A549 (cell line): ENCODE measurements around the gene RIPOR2. TPM values are rescaled to one million over a fixed set of nuclear protein-coding genes. Genes with fewer than 3 reads are reported as not detected.

Experiments
- ATAC-seq, 2 experiments: fragments of 200-7000 bp in 1 of 2; fragments of >200 bp in 1 of 2; cut with Nextera tagmentation in 1 of 2; cut with Tn5 transposase in 1 of 2; 3 replicates each; pipeline versions ENCODE4 v1.8.0 to v1.9.1; 2018 to 2020; ENCODE audit warnings: mild to moderate bottlenecking in 1 of 2, moderate library complexity in 1 of 2
- CTCF ChIA-PET: fragments of 300-600 bp; sonication (Branson Sonifier 250); formaldehyde crosslinking; extraction: SDS; loops from one replicate; lab custom pipeline; 2021; ENCODE audit warnings: antibody characterized with exemption, inconsistent platforms; lab: Yijun Ruan, JAX
- POLR2A ChIA-PET: fragments of 350-600 bp; formaldehyde crosslinking; extraction: SDS; loops from one replicate; lab custom pipeline; 2021; ENCODE audit warnings: antibody characterized with exemption, inconsistent platforms; lab: Yijun Ruan, JAX
- DNase-seq, 2 experiments: peaks; one replicate each; pipeline versions ENCODE4 v3.0.0 to v3.0.0-alpha.2; 2011 to 2016; ENCODE audit warnings: low read depth in 1 of 2, low spot score in 1 of 2
- FAIRE-seq: peaks from 2 replicates; lab custom pipeline; 2011; peaks lifted over from hg19 to GRCh38; lab: Jason Lieb, UNC
- H3K27ac ChIP-seq, 2 experiments: fragments of >200 bp; sonication (Bioruptor Twin); formaldehyde crosslinking; 3 replicates each; pipeline ENCODE4 v1.5.1; 2016 to 2017
- H3K4me1 ChIP-seq: fragments of >200 bp; sonication (Bioruptor Twin); formaldehyde crosslinking; 3 replicates; pipeline ENCODE4 v1.6.1; 2016
- H3K4me2 ChIP-seq: fragments of >200 bp; sonication (Bioruptor Twin); formaldehyde crosslinking; 3 replicates; pipeline ENCODE4 v1.6.1; 2016
- H3K4me3 ChIP-seq: fragments of >200 bp; sonication (Bioruptor Twin); formaldehyde crosslinking; 3 replicates; pipeline ENCODE4 v1.5.1; 2016
- H3K9me3 ChIP-seq: fragments of >200 bp; sonication (Bioruptor Twin); formaldehyde crosslinking; 3 replicates; pipeline ENCODE4 v1.6.1; 2016
- CBX8 ChIP-seq: fragments of 200-600 bp; sonication (generic); IDR thresholded peaks from 2 replicates; pipeline ENCODE4 v1.6.1; 2016
- CEBPB ChIP-seq, 2 experiments: fragments of >200 bp in 1 of 2; sonication (Bioruptor Twin) in 1 of 2; formaldehyde crosslinking in 1 of 2; IDR thresholded peaks; 2 replicates each; pipeline ENCODE4 v1.6.1; 2012 to 2016
- CHD2 ChIP-seq: fragments of 150-350 bp; IDR thresholded peaks from 2 replicates; pipeline ENCODE4 v1.6.1; 2014; ENCODE audit warnings: low read length; ENCODE audit not compliant: partially characterized antibody
- CHD4 ChIP-seq: fragments of 200-600 bp; sonication (generic); IDR thresholded peaks from 2 replicates; pipeline ENCODE4 v1.6.1; 2016; ENCODE audit warnings: antibody characterized with exemption, mild to moderate bottlenecking, borderline replicate concordance
- CTCF ChIP-seq: fragments of >200 bp; sonication (Bioruptor Twin); formaldehyde crosslinking; IDR thresholded peaks from 3 replicates; pipeline ENCODE4 v1.5.1; 2016
- ELK1 ChIP-seq: fragments of 150-350 bp; IDR thresholded peaks from 2 replicates; pipeline ENCODE4 v1.6.1; 2014; ENCODE audit warnings: low read depth, mild to moderate bottlenecking, low read length
- EP300 ChIP-seq, 2 experiments: fragments of >200 bp; sonication (Bioruptor Twin); formaldehyde crosslinking; IDR thresholded peaks; 2 replicates in 1 of 2; 3 replicates in 1 of 2; pipeline ENCODE4 v1.6.1; 2016 to 2017
- FOSL2 ChIP-seq, 2 experiments: fragments of 450-650 bp in 1 of 2; fragments of >200 bp in 1 of 2; sonication (Bioruptor Twin) in 1 of 2; formaldehyde crosslinking; IDR thresholded peaks; 2 replicates each; pipeline versions ENCODE4 v1.5.0 to v1.6.1; 2016 to 2020; ENCODE audit warnings: mild to moderate bottlenecking in 1 of 2, moderate library complexity in 1 of 2
- GATA3 ChIP-seq: IDR thresholded peaks from 2 replicates; pipeline ENCODE4 v1.6.1; 2012; ENCODE audit warnings: borderline replicate concordance
- HDAC2 ChIP-seq: fragments of 200-600 bp; sonication (generic); IDR thresholded peaks from 2 replicates; pipeline ENCODE4 v1.6.1; 2016
- HOXB13 ChIP-seq: fragments of 250-450 bp; sonication (Bioruptor Pico); IDR thresholded peaks from 2 replicates; pipeline ENCODE4 v1.5.0; 2020; ENCODE audit warnings: low read depth, mild to moderate bottlenecking, moderate library complexity
- HOXB5 ChIP-seq: fragments of 250-450 bp; sonication (Bioruptor Pico); IDR thresholded peaks from 2 replicates; pipeline ENCODE4 v1.5.0; 2020; ENCODE audit warnings: mild to moderate bottlenecking, moderate library complexity
- JUN ChIP-seq, 2 experiments: fragments of >200 bp; sonication (Bioruptor Twin); formaldehyde crosslinking; IDR thresholded peaks; 2 replicates in 1 of 2; 3 replicates in 1 of 2; pipeline ENCODE4 v1.6.1; 2016 to 2017
- MYC ChIP-seq: IDR thresholded peaks from 2 replicates; pipeline ENCODE4 v1.6.1; 2012; ENCODE audit warnings: mild to moderate bottlenecking, inconsistent platforms, low read length, improper control_type of control experiment, borderline replicate concordance
- NFE2L2 ChIP-seq: fragments of 150-350 bp; conservative IDR thresholded peaks from 2 replicates; pipeline ENCODE4 v1.6.1; 2014; ENCODE audit warnings: low read length
- NPAS2 ChIP-seq: fragments of 250-450 bp; sonication (Bioruptor Pico); IDR thresholded peaks from 2 replicates; pipeline ENCODE4 v1.8.0; 2022; ENCODE audit warnings: mild to moderate bottlenecking, moderate library complexity, borderline replicate concordance
- POLR2A ChIP-seq: IDR thresholded peaks from 2 replicates; pipeline ENCODE4 v1.6.1; 2012; ENCODE audit warnings: mild to moderate bottlenecking, low read length
- POLR2AphosphoS2 ChIP-seq: conservative IDR thresholded peaks from 2 replicates; pipeline ENCODE4 v1.6.1; 2012; ENCODE audit warnings: low read length, improper control_type of control experiment, inconsistent platforms
- RARB ChIP-seq: fragments of 250-450 bp; sonication (Bioruptor Pico); IDR thresholded peaks from 2 replicates; pipeline ENCODE4 v1.8.0; 2021; ENCODE audit warnings: mild to moderate bottlenecking, moderate library complexity
- RCOR1 ChIP-seq: fragments of 150-350 bp; IDR thresholded peaks from 2 replicates; pipeline ENCODE4 v1.6.1; 2014; ENCODE audit warnings: antibody characterized with exemption, low read length, low read depth
- RNF2 ChIP-seq: fragments of 200-600 bp; sonication (generic); IDR thresholded peaks from 2 replicates; pipeline ENCODE4 v1.6.1; 2016; ENCODE audit warnings: low read depth, mild to moderate bottlenecking, antibody characterized with exemption, moderate library complexity, borderline replicate concordance
- ZFP36 ChIP-seq: fragments of 450-650 bp; IDR thresholded peaks from 2 replicates; pipeline ENCODE4 v1.6.1; 2014; ENCODE audit warnings: borderline replicate concordance; ENCODE audit not compliant: partially characterized antibody
- WGBS: methylation state at CpG from one replicate; pipeline ENCODE4 v1.1.6; 2017; ENCODE audit errors: missing lambda C conversion rate; 5-methylcytosine and 5-hydroxymethylcytosine counted together
- polyA plus RNA-seq, 4 experiments: library from polyadenylated mRNA; depleted of rRNA in 3 of 4; stranded (reverse); fragments of >200 nt; fragmentation: RNase III in 1 of 4; extraction: RNeasy Plus Mini Kit Qiagen cat#74134 plus additional on column Dnase treatment in 1 of 4; gene quantifications; 2 replicates in 3 of 4; 3 replicates in 1 of 4; pipeline ENCODE4 v1.2.3, GENCODE V29; 2011 to 2017

RIPOR2 gene
- polyA plus RNA-seq, 2 of the 4 experiments (the other 2 are of a cell fraction): 0.01 TPM; not detected in 1

GRCh38 chr6:24919056-24919892 is 16.5 kb downstream of the RIPOR2 start:
- Histone ChIP-seq H3K27ac (no peak overlapping the region), H3K4me3 (no peak overlapping the region)
- FAIRE-seq (no peak), ATAC-seq (no peak)
- WGBS: 46% methylated on average over 12 of the region's 12 CpGs
- ChIA-PET POLR2A (no interaction called here), CTCF (interaction anchor here (1.2 kb wide), 1 partner anchor 10 kb away, joined by 4 read pairs; no protein-coding TSS in a partner anchor)
- no peak for TF ChIP-seq CBX8
- TF ChIP-seq, all 56 proteins: peak for 0
- no peaks in the 10 kb centered on the region for H3K9me3 ChIP-seq
- no peak for DNase-seq
- no peak overlapping the region for H3K4me2 ChIP-seq
- H3K4me1 ChIP-seq: no peaks in the 10 kb centered on the region

- ChIA-PET CTCF (interaction anchor here (1.2 kb wide), 1 partner anchor 10 kb away, joined by 4 read pairs; no protein-coding TSS in a partner anchor), POLR2A (no interaction called here)
- Histone ChIP-seq H3K4me1 (no peaks in the 10 kb centered on the region), H3K4me3 (no peak overlapping the region), H3K4me2 (no peak overlapping the region), H3K27ac (no peak overlapping the region), H3K9me3 (no peaks in the 10 kb centered on the region)
- DNase-seq (no peak), ATAC-seq (no peak), FAIRE-seq (no peak)
- TF ChIP-seq MYC: no peak
- TF ChIP-seq POLR2AphosphoS2: no peak
- TF ChIP-seq JUN (IDR thresholded peaks at IDR 0.05): no peak
- TF ChIP-seq RNF2: no peak
- no peak for TF ChIP-seq NPAS2 (CRISPR knock-in tag)
- TF ChIP-seq HDAC2: no peak
- no peak for TF ChIP-seq GATA3
- TF ChIP-seq RARB: no peak
- no peak for TF ChIP-seq EP300 (IDR thresholded peaks at IDR 0.05)
- TF ChIP-seq HOXB13 (CRISPR knock-in tag): no peak
- TF ChIP-seq ZFP36: no peak
- TF ChIP-seq ELK1: no peak
- WGBS: 58% methylated on average over 1 of the region's 1 CpG
Observed at GRCh38 chr6:24918641-24919055, 17.1 kb downstream of the RIPOR2 start.

GRCh38 chr6:24916496-24916895 is 19.3 kb downstream of the RIPOR2 start:
- Histone ChIP-seq H3K4me3 (no peak overlapping the region), H3K27ac (no peak overlapping the region), H3K4me2 (no peak overlapping the region), H3K9me3 (no peaks in the 10 kb centered on the region), H3K4me1 (no peaks in the 10 kb centered on the region)
- 18% methylated on average over 5 of the region's 5 CpGs for WGBS
- POLR2A ChIA-PET: no interaction called here
- CTCF ChIA-PET: interaction anchor here (1.2 kb wide), 1 partner anchor 16 kb away, joined by 3 read pairs; no protein-coding TSS in a partner anchor
- no peak for ATAC-seq
- no peak for FAIRE-seq
- TF ChIP-seq CTCF (no peak), CBX8 (no peak), HOXB5 (CRISPR knock-in tag) (no peak), RCOR1 (no peak), RARB (no peak), FOSL2 (IDR thresholded peaks at IDR 0.05) (no peak), FOSL2 (CRISPR knock-in tag; IDR thresholded peaks at IDR 0.05) (no peak), CHD2 (no peak), NFE2L2 (no peak), CHD4 (no peak), POLR2A (no peak), CEBPB (IDR thresholded peaks at IDR 0.05) (no peak), NPAS2 (CRISPR knock-in tag) (no peak)
- DNase-seq: no peak
